ENCODE measurements around the gene PDE10A.

The PDE10A gene

DNA sequence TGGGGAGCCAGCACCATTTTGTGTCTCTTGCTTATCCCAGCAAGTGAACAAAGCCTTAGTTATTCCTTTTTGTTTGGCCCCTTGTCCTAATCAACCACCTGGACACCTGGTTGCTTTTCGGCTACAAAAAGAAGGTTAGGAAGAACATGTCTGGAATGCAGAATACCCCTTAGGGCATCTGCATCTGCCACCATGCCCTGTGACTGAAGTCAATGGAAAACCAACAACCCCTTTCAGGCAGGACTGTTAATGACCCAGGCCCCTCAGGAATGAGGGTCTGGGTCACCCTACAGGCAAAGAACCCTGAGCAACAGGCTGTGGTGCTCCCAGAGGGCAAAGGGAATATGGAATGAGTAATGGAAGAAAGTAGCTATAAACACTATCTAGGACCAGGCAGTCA, 78.5 kb downstream of the PDE10A start:
- no peak overlapping the region for H3K4me3 ChIP-seq (replicated peaks; ENCODE audit: low read depth, low read length)

DNA sequence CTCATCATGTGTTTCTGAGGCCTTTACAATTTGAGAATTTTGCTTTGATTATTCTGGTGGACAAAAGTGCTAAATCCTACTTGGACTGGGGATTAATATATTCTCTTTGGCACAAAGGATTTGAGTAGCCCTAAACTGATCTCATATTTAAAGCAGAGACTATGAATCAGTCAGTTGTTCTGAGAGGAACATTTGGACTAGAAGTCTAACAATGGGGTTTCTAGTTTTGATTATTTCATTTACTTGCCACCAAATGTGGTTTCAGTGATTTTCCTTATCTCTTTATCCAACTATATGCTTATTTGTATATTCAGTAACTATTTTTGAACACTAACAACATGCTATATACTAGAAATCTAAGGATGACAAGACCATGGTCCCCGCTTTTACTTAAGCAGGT, 81.4 kb downstream of the PDE10A start:
- DNase-seq (ENCODE audit: low read depth), result no peak
- no peak overlapping the region for H3K4me3 ChIP-seq (replicated peaks; ENCODE audit: low read depth, low read length)
- TF ChIP-seq, protein P1, sequence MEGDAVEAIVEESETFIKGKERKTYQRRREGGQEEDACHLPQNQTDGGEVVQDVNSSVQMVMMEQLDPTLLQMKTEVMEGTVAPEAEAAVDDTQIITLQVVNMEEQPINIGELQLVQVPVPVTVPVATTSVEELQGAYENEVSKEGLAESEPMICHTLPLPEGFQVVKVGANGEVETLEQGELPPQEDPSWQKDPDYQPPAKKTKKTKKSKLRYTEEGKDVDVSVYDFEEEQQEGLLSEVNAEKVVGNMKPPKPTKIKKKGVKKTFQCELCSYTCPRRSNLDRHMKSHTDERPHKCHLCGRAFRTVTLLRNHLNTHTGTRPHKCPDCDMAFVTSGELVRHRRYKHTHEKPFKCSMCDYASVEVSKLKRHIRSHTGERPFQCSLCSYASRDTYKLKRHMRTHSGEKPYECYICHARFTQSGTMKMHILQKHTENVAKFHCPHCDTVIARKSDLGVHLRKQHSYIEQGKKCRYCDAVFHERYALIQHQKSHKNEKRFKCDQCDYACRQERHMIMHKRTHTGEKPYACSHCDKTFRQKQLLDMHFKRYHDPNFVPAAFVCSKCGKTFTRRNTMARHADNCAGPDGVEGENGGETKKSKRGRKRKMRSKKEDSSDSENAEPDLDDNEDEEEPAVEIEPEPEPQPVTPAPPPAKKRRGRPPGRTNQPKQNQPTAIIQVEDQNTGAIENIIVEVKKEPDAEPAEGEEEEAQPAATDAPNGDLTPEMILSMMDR (IDR thresholded peaks at IDR 0.05; ENCODE audit: low read length, missing control alignments), result no peak

More for the DNA sequence above, 78.5 kb downstream of the PDE10A start:
- no peak for DNase-seq (ENCODE audit: low read depth)
- TF ChIP-seq, protein P1 (IDR thresholded peaks at IDR 0.05; ENCODE audit: low read length, missing control alignments), result no peak

DNA sequence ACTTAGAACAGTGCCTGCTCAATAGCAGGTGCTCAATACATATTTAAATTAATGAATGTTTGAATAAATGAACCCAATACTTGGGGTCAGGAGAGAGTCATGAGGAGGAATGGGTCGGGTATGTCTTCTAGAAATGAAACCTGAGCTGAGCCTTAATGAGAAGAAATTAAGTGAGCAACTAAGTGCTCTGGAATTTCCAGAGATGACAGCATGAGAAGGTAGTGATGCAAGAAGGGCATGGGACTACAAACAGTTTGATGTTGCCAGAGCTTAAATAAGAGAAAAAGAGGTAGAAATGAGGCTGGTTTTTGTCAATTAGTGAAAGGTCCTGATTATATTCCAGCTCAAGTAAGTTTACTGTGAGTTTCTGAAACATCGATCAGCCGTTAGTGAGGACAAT, 82.9 kb downstream of the PDE10A start:
- H3K4me3 ChIP-seq (replicated peaks; ENCODE audit: low read depth, low read length), result no peak overlapping the region
- peak; percentile 62 for DNase-seq (ENCODE audit: low read depth)
- TF ChIP-seq, protein P1 (IDR thresholded peaks at IDR 0.05; ENCODE audit: low read length, missing control alignments), result no peak

DNA sequence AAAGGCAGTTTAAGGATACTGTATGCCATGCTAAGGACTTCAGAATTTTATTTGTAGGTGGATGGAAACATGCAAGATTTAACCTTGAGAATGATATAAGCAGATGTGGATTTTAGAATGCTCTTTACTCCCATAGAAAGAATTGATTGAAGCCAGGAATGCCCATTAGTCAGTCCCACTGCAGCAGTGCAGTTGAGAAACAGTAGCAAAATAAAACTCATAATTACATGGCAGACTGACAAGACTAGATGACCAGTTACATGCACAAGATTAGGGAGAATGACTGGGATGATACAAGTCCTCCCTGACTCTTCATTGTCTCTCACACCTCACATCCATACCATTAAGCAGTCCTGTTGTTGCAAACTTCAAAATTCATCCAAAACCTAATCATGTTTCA, 83.9 kb downstream of the PDE10A start:
- DNase-seq (ENCODE audit: low read depth), result no peak
- TF ChIP-seq, protein P1 (IDR thresholded peaks at IDR 0.05; ENCODE audit: low read length, missing control alignments), result no peak
- no peak overlapping the region for H3K4me3 ChIP-seq (replicated peaks; ENCODE audit: low read depth, low read length)

DNA sequence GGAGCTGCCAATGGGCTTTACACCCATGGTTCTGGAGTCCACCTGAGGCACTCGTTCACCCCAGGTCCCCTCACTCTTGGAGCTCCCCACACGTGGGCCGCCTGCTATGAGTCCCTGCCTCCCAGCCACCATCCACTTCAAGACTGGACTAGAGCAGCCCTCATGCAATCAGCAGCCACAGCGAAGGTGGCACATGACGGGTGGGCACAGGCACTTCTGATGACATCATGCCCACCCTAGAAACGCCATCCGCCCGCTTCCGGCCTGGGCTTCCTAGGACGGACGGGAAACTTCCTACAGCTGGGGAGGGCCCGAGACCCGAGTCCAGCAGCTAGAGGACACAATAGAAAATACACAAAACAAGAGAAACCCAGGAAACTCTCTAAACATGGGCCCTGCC, 85.5 kb downstream of the PDE10A start:
- no peak overlapping the region for H3K4me3 ChIP-seq (replicated peaks; ENCODE audit: low read depth, low read length)
- no peak for DNase-seq (ENCODE audit: low read depth)
- TF ChIP-seq, protein P1 (IDR thresholded peaks at IDR 0.05; ENCODE audit: low read length, missing control alignments), result no peak

DNA sequence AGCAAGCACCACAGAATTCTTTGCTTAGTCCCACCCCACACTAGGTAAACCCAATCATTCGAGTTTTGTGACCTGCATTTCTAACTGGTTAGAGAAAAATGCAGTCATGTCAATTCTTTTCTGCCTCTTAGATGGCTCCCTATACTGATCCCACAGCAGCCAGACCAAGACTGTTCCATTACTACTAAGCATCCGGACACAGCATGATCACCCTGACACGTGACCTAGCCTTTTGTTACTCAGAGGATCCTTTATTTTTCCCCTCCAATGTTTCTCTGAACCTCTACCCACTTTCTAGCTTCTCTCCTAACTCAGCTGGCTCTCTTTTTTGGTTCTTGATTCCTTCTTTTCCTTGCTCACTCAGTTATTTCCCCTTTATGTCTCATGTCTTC, 87.9 kb downstream of the PDE10A start:
- TF ChIP-seq, protein P1 (IDR thresholded peaks at IDR 0.05; ENCODE audit: low read length, missing control alignments), result no peak
- no peak for DNase-seq (ENCODE audit: low read depth)
- no peak overlapping the region for H3K4me3 ChIP-seq (replicated peaks; ENCODE audit: low read depth, low read length)

Data from fibroblast of pulmonary artery (primary cell).